ENCODE results near the gene TOB1.

Gene TOB1

DNA sequence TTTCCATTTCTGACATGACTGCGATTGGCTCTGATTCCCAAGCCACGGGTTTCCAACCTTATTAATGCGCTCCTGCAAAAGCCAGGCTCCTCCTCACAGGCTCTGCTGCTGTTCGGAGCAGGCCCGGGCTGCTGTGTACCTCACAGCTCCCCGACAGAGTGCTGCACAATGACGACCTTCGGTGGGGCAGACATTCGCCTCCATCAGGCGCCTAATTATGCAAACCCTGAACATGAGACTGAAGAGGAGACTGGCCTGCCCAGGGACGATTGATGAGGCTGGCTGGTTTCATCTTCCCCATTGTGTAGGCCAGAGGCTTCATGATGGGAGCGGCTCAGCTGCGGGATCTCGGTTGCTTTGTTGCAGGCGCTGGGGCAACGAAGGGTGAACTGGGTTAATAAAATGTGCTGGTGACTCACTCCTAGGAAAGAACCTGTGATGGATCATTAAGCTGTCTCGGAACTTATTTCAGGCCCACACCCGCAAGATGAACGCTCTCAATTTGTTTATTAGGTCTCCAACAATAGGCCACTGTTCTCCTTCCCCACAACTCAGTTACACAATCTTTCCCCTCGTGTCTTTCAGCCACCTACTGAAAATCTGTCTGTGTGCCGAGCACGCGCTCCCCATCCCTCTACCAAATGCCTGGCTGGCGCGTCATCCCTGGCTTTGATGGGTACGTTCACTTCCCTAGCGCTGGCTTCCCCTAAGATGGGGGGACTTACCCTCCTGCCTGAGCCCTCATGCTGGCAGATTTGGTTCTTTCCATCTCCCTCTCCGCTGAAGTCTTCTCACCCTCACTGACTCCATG is 27.2 kb upstream of the TOB1 start:
- H3K9me3 ChIP-seq (ENCODE audit: control insufficient read depth, insufficient read depth, low read length) = no peaks in the 10 kb centered on the region
- peaks cover 5% of the 10 kb centered on the region for H3K4me1 ChIP-seq (ENCODE audit: control insufficient read depth, insufficient read depth, low read length)
- no peak for DNase-seq (ENCODE audit: low read depth, low spot score)

DNA sequence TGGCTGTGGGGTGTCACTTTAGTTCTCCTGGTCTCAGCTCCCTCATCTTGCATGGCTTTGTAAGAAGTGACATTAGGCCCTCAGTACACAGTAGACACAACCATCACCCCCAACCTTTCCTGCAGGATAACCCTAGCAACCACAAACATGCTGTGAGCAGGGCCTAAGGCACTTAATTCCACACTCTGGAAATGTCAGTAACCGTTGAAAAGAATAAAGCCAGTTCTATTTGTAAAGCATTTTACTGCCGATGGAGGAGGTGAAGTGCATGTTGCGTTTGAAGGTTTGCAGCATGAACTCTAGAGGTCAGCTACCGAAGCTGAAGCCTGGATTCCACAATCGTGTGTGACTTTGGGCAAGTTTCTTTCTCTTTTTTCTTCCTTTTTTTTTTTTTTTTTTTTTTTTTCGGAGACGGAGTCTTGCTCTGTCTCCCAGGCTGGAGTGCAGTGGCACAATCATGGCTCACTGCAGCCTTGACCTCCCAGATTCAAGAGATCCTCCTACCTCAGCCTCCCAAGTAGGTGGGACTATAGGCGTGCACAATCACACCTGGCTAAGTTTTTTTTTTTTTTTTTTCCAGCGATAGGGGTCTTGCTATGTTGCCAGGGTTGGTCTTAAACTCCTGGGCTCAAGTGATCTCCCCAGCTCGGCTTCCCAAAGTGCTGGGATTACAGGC is 26.1 kb upstream of the TOB1 start:
- no peaks in the 10 kb centered on the region for H3K27me3 ChIP-seq (ENCODE audit: control insufficient read depth, insufficient read depth, low read length)
- no peak for DNase-seq (ENCODE audit: low read depth, low spot score)
- no peak overlapping the region for H3K4me3 ChIP-seq (ENCODE audit: low read length)
- no peaks in the 10 kb centered on the region for H3K9me3 ChIP-seq (ENCODE audit: control insufficient read depth, insufficient read depth, low read length)
- no peak overlapping the region for H3K27ac ChIP-seq (ENCODE audit: low read length)
- H3K4me1 ChIP-seq (ENCODE audit: control insufficient read depth, insufficient read depth, low read length) = peaks cover 7% of the 10 kb centered on the region
- no peaks in the 10 kb centered on the region for H3K36me3 ChIP-seq (ENCODE audit: control insufficient read depth, insufficient read depth, low read length)
- no CpG with 5 or more reads among the region's 10 CpGs for WGBS (ENCODE audit: insufficient coverage, insufficient read length)

More for the DNA sequence above, 27.2 kb upstream of the TOB1 start:
- H3K27me3 ChIP-seq (ENCODE audit: control insufficient read depth, insufficient read depth, low read length) = no peaks in the 10 kb centered on the region
- no peak overlapping the region for H3K27ac ChIP-seq (ENCODE audit: low read length)
- no peaks in the 10 kb centered on the region for H3K36me3 ChIP-seq (ENCODE audit: control insufficient read depth, insufficient read depth, low read length)
- no CpG with 5 or more reads among the region's 28 CpGs for WGBS (ENCODE audit: insufficient coverage, insufficient read length)
- H3K4me3 ChIP-seq (ENCODE audit: low read length) = no peak overlapping the region

GRCh38 chr17:50891577-50891989 is 25.4 kb upstream of the TOB1 start:
- Histone ChIP-seq H3K36me3 (ENCODE audit: control insufficient read depth, insufficient read depth, low read length) (no peaks in the 10 kb centered on the region), H3K27me3 (ENCODE audit: control insufficient read depth, insufficient read depth, low read length) (no peaks in the 10 kb centered on the region), H3K4me1 (ENCODE audit: control insufficient read depth, insufficient read depth, low read length) (peaks cover 7% of the 10 kb centered on the region), H3K4me3 (ENCODE audit: low read length) (no peak overlapping the region), H3K9me3 (ENCODE audit: control insufficient read depth, insufficient read depth, low read length) (no peaks in the 10 kb centered on the region), H3K27ac (ENCODE audit: low read length) (no peak overlapping the region)
- DNase-seq (ENCODE audit: low read depth, low spot score) = no peak
- WGBS (ENCODE audit: insufficient coverage, insufficient read length) = no CpG with 5 or more reads among the region's 4 CpGs

GRCh38 chr17:50890675-50891516 is 24.7 kb upstream of the TOB1 start:
- Histone ChIP-seq H3K27me3 (ENCODE audit: control insufficient read depth, insufficient read depth, low read length) (no peaks in the 10 kb centered on the region), H3K4me1 (ENCODE audit: control insufficient read depth, insufficient read depth, low read length) (peaks cover 7% of the 10 kb centered on the region), H3K4me3 (ENCODE audit: low read length) (no peak overlapping the region), H3K36me3 (ENCODE audit: control insufficient read depth, insufficient read depth, low read length) (no peaks in the 10 kb centered on the region), H3K9me3 (ENCODE audit: control insufficient read depth, insufficient read depth, low read length) (no peaks in the 10 kb centered on the region), H3K27ac (ENCODE audit: low read length) (no peak overlapping the region)
- no peak for DNase-seq (ENCODE audit: low read depth, low spot score)
- WGBS (ENCODE audit: insufficient coverage, insufficient read length) = no CpG with 5 or more reads among the region's 12 CpGs

- no peak for DNase-seq (ENCODE audit: low read depth, low spot score)
- H3K36me3 ChIP-seq (ENCODE audit: control insufficient read depth, insufficient read depth, low read length) = no peaks in the 10 kb centered on the region
- H3K9me3 ChIP-seq (ENCODE audit: control insufficient read depth, insufficient read depth, low read length) = no peaks in the 10 kb centered on the region
- H3K4me1 ChIP-seq (ENCODE audit: control insufficient read depth, insufficient read depth, low read length) = peaks cover 7% of the 10 kb centered on the region
- H3K4me3 ChIP-seq (ENCODE audit: low read length) = no peak overlapping the region
- WGBS (ENCODE audit: insufficient coverage, insufficient read length) = no CpG with 5 or more reads among the region's 3 CpGs
- no peak overlapping the region for H3K27ac ChIP-seq (ENCODE audit: low read length)
- H3K27me3 ChIP-seq (ENCODE audit: control insufficient read depth, insufficient read depth, low read length) = no peaks in the 10 kb centered on the region
These were observed 23.5 kb upstream of the TOB1 start for GRCh38 chr17:50889528-50890118.

GRCh38 chr17:50887705-50888245 is 21.6 kb upstream of the TOB1 start:
- DNase-seq (ENCODE audit: low read depth, low spot score) = no peak
- H3K4me1 ChIP-seq (ENCODE audit: control insufficient read depth, insufficient read depth, low read length) = peaks cover 5% of the 10 kb centered on the region
- no peaks in the 10 kb centered on the region for H3K36me3 ChIP-seq (ENCODE audit: control insufficient read depth, insufficient read depth, low read length)
- H3K27ac ChIP-seq (ENCODE audit: low read length) = no peak overlapping the region
- H3K9me3 ChIP-seq (ENCODE audit: control insufficient read depth, insufficient read depth, low read length) = no peaks in the 10 kb centered on the region
- WGBS (ENCODE audit: insufficient coverage, insufficient read length) = no CpG with 5 or more reads among the region's 5 CpGs
- no peak overlapping the region for H3K4me3 ChIP-seq (ENCODE audit: low read length)
- H3K27me3 ChIP-seq (ENCODE audit: control insufficient read depth, insufficient read depth, low read length) = no peaks in the 10 kb centered on the region

DNA sequence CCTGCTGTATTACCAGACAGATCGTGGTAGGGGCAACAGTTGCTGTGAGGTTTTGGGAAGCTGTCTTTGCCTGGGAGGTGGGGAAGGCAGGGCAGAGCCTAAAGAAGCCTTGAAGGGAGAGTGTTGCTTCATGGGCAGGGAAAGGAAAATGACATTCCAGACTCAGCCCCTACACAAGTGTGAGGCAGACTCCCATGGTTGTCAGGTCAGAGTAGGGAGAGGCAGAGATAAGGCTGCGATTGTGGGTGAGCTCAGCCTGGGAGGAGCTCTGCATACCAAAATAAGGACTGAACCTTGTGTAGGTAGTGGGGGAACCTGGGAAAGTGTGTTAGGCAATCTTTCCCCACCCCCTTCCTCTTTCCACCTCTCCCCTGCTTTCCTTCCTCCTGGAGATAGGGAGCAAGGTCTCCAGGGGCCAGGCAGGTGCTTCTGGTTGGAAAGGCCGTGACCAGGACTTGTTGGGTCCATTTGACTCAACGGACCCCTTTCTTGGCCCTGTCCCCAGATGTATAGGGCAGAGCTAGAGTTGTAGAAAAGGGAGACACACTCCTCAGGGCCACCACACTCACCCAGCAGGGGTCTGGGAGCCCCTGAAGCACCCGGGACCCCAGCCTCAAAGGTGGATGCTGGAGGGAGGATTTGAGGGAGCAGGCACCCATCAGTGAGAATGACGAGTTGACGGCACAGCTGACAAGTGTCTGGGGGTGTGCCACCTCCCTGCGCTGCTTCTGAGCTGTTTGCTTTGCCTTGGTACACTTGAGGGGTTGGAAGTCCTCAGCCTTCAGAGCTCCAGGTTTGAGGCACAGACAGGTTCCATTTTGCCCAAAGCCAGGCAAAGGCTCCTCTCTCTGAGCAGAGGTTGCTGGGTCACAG is 18.5 kb upstream of the TOB1 start:
- Histone ChIP-seq H3K4me3 (ENCODE audit: low read length) (no peak overlapping the region), H3K36me3 (ENCODE audit: control insufficient read depth, insufficient read depth, low read length) (no peaks in the 10 kb centered on the region), H3K9me3 (ENCODE audit: control insufficient read depth, insufficient read depth, low read length) (no peaks in the 10 kb centered on the region), H3K27me3 (ENCODE audit: control insufficient read depth, insufficient read depth, low read length) (no peaks in the 10 kb centered on the region), H3K4me1 (ENCODE audit: control insufficient read depth, insufficient read depth, low read length) (peaks cover 4% of the 10 kb centered on the region), H3K27ac (ENCODE audit: low read length) (no peak overlapping the region)
- no peak for DNase-seq (ENCODE audit: low read depth, low spot score)
- no CpG with 5 or more reads among the region's 8 CpGs for WGBS (ENCODE audit: insufficient coverage, insufficient read length)

DNA sequence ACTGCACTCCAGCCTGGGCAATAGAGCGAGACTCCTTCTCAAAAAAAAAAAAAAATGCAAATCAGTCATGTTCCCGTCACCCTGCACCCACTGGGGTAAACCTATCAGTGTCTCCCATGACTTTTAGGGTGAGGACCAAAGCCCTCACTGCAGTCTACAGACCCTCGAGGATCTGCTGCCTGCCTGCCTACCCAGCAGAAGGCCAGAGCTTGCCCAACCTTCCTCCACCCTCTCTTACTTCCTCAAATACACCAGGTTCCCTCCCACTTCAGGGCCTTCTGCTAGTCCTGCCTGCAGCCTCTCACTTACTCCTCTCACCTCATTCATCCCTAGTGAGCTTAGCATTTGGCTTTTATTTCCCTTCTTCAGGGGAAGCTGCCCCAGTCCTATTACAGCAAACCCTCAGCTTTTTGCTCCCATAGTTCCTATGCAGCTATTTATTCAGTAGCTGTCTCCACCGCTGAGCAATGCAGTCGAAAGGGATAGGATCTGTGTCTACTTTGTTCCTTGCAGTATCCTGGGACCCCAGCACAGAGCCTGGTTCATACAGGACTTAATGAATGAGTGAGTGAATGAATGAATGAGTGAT is 17.8 kb upstream of the TOB1 start:
- Histone ChIP-seq H3K4me3 (ENCODE audit: low read length) (no peak overlapping the region), H3K27me3 (ENCODE audit: control insufficient read depth, insufficient read depth, low read length) (no peaks in the 10 kb centered on the region), H3K27ac (ENCODE audit: low read length) (no peak overlapping the region), H3K4me1 (ENCODE audit: control insufficient read depth, insufficient read depth, low read length) (peaks cover 2% of the 10 kb centered on the region; the same call in 1 of the 2 replicates), H3K36me3 (ENCODE audit: control insufficient read depth, insufficient read depth, low read length) (no peaks in the 10 kb centered on the region), H3K9me3 (ENCODE audit: control insufficient read depth, insufficient read depth, low read length) (no peaks in the 10 kb centered on the region)
- WGBS (ENCODE audit: insufficient coverage, insufficient read length) = no CpG with 5 or more reads among the region's 5 CpGs
- no peak for DNase-seq (ENCODE audit: low read depth, low spot score)

- no peak for DNase-seq (ENCODE audit: low read depth, low spot score)
- no peaks in the 10 kb centered on the region for H3K27me3 ChIP-seq (ENCODE audit: control insufficient read depth, insufficient read depth, low read length)
- H3K36me3 ChIP-seq (ENCODE audit: control insufficient read depth, insufficient read depth, low read length) = no peaks in the 10 kb centered on the region
- H3K4me1 ChIP-seq (ENCODE audit: control insufficient read depth, insufficient read depth, low read length) = peaks cover 1% of the 10 kb centered on the region; the same call in 1 of the 2 replicates
- H3K27ac ChIP-seq (ENCODE audit: low read length) = no peak overlapping the region
- no peak overlapping the region for H3K4me3 ChIP-seq (ENCODE audit: low read length)
- no peaks in the 10 kb centered on the region for H3K9me3 ChIP-seq (ENCODE audit: control insufficient read depth, insufficient read depth, low read length)
- no CpG with 5 or more reads among the region's 7 CpGs for WGBS (ENCODE audit: insufficient coverage, insufficient read length)
These were observed 16.7 kb upstream of the TOB1 start for GRCh38 chr17:50882851-50883250.

Data from iPS DF 6.9 (cell line).